Panc1 (cell line): Measurements from ENCODE around the gene PANK1. TPM values are rescaled to one million over a fixed set of nuclear protein-coding genes. Genes with fewer than 3 reads are reported as not detected.

Experiments
- ATAC-seq: fragments of 200-7000 bp; cut with Tn5 transposase; 2 replicates; pipeline ENCODE4 v1.9.1; 2020; ENCODE audit warnings: mild to moderate bottlenecking, moderate library complexity
- BruUV-seq: library from RNA; stranded (reverse); fragments of 400-500 nt; replicated peaks from 2 replicates; lab custom pipeline; 2021; lab: Mats Ljungman, UMichigan
- CTCF ChIA-PET: fragments of 300-600 bp; sonication (Branson Sonifier 250); formaldehyde crosslinking; loops from one replicate; lab custom pipeline; 2022; ENCODE audit warnings: antibody characterized with exemption; lab: Charles Lee
- POLR2A ChIA-PET: fragments of 300-600 bp; sonication (Branson Sonifier 250); formaldehyde crosslinking; loops from one replicate; lab custom pipeline; 2022; ENCODE audit warnings: antibody characterized with exemption; lab: Charles Lee
- DNase-seq: peaks from one replicate; pipeline ENCODE4 v3.0.0-alpha.2; 2010; ENCODE audit warnings: low read depth, low spot score
- H3K27ac ChIP-seq: 2 replicates; pipeline ENCODE4 v1.5.1; 2011; ENCODE audit warnings: mild to moderate bottlenecking, low read length, inconsistent platforms
- H3K27me3 ChIP-seq: fragments of 200-500 bp; sonication (Bioruptor generic); 2 replicates; pipeline ENCODE4 v1.6.0; 2014; ENCODE audit warnings: low read length, inconsistent platforms; ENCODE audit not compliant: control insufficient read depth, insufficient read depth
- H3K36me3 ChIP-seq: fragments of 200-500 bp; sonication (Bioruptor generic); 2 replicates; pipeline ENCODE4 v1.5.1; 2014; ENCODE audit warnings: inconsistent platforms, mild to moderate bottlenecking, low read length, moderate library complexity; ENCODE audit not compliant: control insufficient read depth, insufficient read depth
- H3K4me1 ChIP-seq: 2 replicates; pipeline ENCODE4 v1.5.1; 2011; ENCODE audit warnings: inconsistent platforms, mild to moderate bottlenecking, low read length, moderate library complexity; ENCODE audit not compliant: control insufficient read depth, insufficient read depth
- H3K4me3 ChIP-seq, 2 experiments: 2 replicates each; pipeline ENCODE4 v1.5.1; 2011 to 2012; ENCODE audit warnings: low read depth in 2 of 2, low read length in 2 of 2, mild to moderate bottlenecking in 2 of 2, inconsistent platforms in 1 of 2, moderate library complexity in 1 of 2
- H3K9me3 ChIP-seq: fragments of 200-500 bp; sonication (Bioruptor generic); 2 replicates; pipeline ENCODE4 v1.5.1; 2014; ENCODE audit warnings: low read depth, mild to moderate bottlenecking, inconsistent platforms, low read length, moderate library complexity; ENCODE audit not compliant: control insufficient read depth, insufficient read depth
- POLR2AphosphoS5 ChIP-seq: IDR thresholded peaks from 2 replicates; pipeline ENCODE4 v1.6.1; 2012; ENCODE audit warnings: mild to moderate bottlenecking, low read depth, low read length, moderate library complexity
- SIN3A ChIP-seq: IDR thresholded peaks from 2 replicates; pipeline ENCODE4 v1.6.1; 2012; ENCODE audit warnings: low read depth, mild to moderate bottlenecking, low read length, moderate library complexity, borderline replicate concordance; ENCODE audit not compliant: insufficient read depth
- TCF7L2 ChIP-seq: IDR thresholded peaks from 2 replicates; pipeline ENCODE4 v1.6.1; 2011; ENCODE audit warnings: mild to moderate bottlenecking, low read depth, low read length, inconsistent platforms
- in situ Hi-C: cut with HindIII; loops from 2 replicates; pipeline ENCODE4 v1.10.0; 2016; ENCODE audit warnings: low sequenced_read_pairs, low pct_unique_long_range_greater_than_20kb
- intact Hi-C: fragments of 100-400 bp; cut with micrococcal nuclease; formaldehyde crosslinking; loops from one replicate; pipeline ENCODE4 v1.10.0; 2022; ENCODE audit not compliant: unreplicated experiment
- total RNA-seq: library from RNA; stranded (reverse); gene quantifications from one replicate; pipeline ENCODE4 v1.2.1, GENCODE V29; 2021; ENCODE audit not compliant: unreplicated experiment
- TF ChIP-seq, protein P1 (sequence below): fragments of 450-650 bp; IDR thresholded peaks from 2 replicates; pipeline ENCODE4 v1.5.1; 2017; ENCODE audit warnings: mild to moderate bottlenecking
- TF ChIP-seq, protein P2 (sequence below), 2 experiments: IDR thresholded peaks; 2 replicates each; pipeline ENCODE4 v1.6.1; 2011 to 2012; ENCODE audit warnings: low read depth in 2 of 2, control low read depth in 1 of 2, low read length in 1 of 2, mild to moderate bottlenecking in 1 of 2, moderate library complexity in 1 of 2; ENCODE audit not compliant: insufficient read depth in 1 of 2

Gene PANK1
- total RNA-seq, 1 experiment from 2014 or later = 11.0 TPM

- in situ Hi-C loops = no loop called here
- no peak overlapping the region for H3K27ac ChIP-seq
- DNase-seq (no peak), ATAC-seq (no peak)
- H3K4me1 ChIP-seq = no peaks in the 10 kb centered on the region
- H3K27me3 ChIP-seq = no peaks in the 10 kb centered on the region
- no peak overlapping the region for H3K4me3 ChIP-seq
- no TSS peak for BruUV-seq
- H3K36me3 ChIP-seq = no peaks in the 10 kb centered on the region
- POLR2A ChIA-PET = no interaction called here
- CTCF ChIA-PET = no interaction called here
- H3K9me3 ChIP-seq = no peaks in the 10 kb centered on the region
- TF ChIP-seq TCF7L2 (no peak), POLR2AphosphoS5 (no peak), SIN3A (no peak)
- TF ChIP-seq, protein P1, sequence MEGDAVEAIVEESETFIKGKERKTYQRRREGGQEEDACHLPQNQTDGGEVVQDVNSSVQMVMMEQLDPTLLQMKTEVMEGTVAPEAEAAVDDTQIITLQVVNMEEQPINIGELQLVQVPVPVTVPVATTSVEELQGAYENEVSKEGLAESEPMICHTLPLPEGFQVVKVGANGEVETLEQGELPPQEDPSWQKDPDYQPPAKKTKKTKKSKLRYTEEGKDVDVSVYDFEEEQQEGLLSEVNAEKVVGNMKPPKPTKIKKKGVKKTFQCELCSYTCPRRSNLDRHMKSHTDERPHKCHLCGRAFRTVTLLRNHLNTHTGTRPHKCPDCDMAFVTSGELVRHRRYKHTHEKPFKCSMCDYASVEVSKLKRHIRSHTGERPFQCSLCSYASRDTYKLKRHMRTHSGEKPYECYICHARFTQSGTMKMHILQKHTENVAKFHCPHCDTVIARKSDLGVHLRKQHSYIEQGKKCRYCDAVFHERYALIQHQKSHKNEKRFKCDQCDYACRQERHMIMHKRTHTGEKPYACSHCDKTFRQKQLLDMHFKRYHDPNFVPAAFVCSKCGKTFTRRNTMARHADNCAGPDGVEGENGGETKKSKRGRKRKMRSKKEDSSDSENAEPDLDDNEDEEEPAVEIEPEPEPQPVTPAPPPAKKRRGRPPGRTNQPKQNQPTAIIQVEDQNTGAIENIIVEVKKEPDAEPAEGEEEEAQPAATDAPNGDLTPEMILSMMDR = no peak
- TF ChIP-seq, protein P2, sequence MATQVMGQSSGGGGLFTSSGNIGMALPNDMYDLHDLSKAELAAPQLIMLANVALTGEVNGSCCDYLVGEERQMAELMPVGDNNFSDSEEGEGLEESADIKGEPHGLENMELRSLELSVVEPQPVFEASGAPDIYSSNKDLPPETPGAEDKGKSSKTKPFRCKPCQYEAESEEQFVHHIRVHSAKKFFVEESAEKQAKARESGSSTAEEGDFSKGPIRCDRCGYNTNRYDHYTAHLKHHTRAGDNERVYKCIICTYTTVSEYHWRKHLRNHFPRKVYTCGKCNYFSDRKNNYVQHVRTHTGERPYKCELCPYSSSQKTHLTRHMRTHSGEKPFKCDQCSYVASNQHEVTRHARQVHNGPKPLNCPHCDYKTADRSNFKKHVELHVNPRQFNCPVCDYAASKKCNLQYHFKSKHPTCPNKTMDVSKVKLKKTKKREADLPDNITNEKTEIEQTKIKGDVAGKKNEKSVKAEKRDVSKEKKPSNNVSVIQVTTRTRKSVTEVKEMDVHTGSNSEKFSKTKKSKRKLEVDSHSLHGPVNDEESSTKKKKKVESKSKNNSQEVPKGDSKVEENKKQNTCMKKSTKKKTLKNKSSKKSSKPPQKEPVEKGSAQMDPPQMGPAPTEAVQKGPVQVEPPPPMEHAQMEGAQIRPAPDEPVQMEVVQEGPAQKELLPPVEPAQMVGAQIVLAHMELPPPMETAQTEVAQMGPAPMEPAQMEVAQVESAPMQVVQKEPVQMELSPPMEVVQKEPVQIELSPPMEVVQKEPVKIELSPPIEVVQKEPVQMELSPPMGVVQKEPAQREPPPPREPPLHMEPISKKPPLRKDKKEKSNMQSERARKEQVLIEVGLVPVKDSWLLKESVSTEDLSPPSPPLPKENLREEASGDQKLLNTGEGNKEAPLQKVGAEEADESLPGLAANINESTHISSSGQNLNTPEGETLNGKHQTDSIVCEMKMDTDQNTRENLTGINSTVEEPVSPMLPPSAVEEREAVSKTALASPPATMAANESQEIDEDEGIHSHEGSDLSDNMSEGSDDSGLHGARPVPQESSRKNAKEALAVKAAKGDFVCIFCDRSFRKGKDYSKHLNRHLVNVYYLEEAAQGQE (IDR thresholded peaks at IDR 0.05; ENCODE audit: insufficient read depth in 1 of 2, low read depth in 2 of 2, low read length in 1 of 2) = no peak
- intact Hi-C loops = no loop called here
Measured at GRCh38 chr10:89615824-89616223, 29.2 kb downstream of the PANK1 start.

DNA sequence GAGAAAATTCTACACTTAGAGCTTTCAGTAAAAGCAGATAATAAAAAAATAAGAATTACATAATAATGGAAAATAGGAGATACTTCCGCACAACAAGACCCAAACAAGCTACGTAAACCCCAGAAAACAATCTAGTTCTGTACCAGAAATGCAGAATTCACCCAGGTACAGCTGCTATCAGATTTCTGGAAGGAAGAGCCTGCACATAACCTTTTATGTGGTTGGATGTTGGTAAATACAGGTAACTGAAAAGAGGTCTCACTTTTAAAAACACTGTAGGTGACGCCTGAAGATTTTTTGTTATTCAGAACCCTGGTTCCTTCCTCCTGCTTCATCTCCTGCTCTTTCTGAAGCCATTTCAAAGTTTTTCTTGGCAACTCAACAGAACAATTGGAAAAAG is 29.9 kb downstream of the PANK1 start:
- ATAC-seq (no peak), DNase-seq (no peak)
- ChIA-PET POLR2A (no interaction called here), CTCF (no interaction called here)
- intact Hi-C loops (no loop called here), in situ Hi-C loops (no loop called here)
- no peaks in the 10 kb centered on the region for H3K4me1 ChIP-seq
- H3K27me3 ChIP-seq = no peaks in the 10 kb centered on the region
- no TSS peak for BruUV-seq
- no peak overlapping the region for H3K4me3 ChIP-seq
- H3K36me3 ChIP-seq = no peaks in the 10 kb centered on the region
- H3K27ac ChIP-seq = no peak overlapping the region
- no peaks in the 10 kb centered on the region for H3K9me3 ChIP-seq
- TF ChIP-seq, protein P1 = no peak
- no peak for TF ChIP-seq POLR2AphosphoS5
- TF ChIP-seq, protein P2 (IDR thresholded peaks at IDR 0.05; ENCODE audit: insufficient read depth in 1 of 2, low read depth in 2 of 2, low read length in 1 of 2) = no peak
- TF ChIP-seq TCF7L2 = no peak
- no peak for TF ChIP-seq SIN3A
